ENCODE measurements around the gene ULK3. TPM values are rescaled to one million over a fixed set of nuclear protein-coding genes. Genes with fewer than 3 reads are reported as not detected.

Gene ULK3
- total and polyA plus RNA-seq, 10 of the 15 experiments (the other 5 are each of a cell fraction or from before 2014, with no cell fraction given), result 0.64 to 38.8 (median 27.1) TPM

DNA sequence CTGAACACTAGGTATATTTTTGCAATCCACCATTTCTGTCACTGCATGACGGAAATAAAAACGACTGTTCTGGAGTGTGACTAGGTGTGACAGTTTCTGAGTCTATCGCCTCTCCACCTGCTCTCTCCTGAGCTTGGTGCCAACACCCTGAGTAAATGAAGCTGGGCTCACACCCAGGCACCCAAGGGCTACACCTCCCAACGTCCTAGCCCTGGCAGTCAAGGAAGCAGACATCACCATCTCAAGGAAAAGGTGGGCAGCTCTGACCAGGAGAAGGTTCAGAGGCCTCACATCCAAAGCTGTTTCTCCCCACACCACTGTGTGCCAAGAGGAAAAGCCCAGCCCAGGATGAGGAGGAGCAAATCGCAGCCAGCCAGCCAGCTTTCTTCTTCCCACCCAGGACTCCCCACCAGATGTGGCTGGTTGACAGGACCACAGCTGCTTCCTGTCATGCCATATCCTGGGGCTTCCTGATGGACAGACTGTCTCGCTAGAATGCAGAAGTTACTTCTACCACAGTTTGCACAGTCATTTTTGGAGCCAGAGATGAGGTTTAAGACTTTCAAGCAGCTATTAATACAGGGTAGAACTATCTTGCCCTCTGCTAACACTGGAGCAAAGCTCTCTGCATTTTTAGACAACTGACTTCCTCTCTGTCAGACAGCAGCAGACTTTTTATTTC, 26.9 kb upstream of the ULK3 start (continued):
- TF ChIP-seq, protein P1, sequence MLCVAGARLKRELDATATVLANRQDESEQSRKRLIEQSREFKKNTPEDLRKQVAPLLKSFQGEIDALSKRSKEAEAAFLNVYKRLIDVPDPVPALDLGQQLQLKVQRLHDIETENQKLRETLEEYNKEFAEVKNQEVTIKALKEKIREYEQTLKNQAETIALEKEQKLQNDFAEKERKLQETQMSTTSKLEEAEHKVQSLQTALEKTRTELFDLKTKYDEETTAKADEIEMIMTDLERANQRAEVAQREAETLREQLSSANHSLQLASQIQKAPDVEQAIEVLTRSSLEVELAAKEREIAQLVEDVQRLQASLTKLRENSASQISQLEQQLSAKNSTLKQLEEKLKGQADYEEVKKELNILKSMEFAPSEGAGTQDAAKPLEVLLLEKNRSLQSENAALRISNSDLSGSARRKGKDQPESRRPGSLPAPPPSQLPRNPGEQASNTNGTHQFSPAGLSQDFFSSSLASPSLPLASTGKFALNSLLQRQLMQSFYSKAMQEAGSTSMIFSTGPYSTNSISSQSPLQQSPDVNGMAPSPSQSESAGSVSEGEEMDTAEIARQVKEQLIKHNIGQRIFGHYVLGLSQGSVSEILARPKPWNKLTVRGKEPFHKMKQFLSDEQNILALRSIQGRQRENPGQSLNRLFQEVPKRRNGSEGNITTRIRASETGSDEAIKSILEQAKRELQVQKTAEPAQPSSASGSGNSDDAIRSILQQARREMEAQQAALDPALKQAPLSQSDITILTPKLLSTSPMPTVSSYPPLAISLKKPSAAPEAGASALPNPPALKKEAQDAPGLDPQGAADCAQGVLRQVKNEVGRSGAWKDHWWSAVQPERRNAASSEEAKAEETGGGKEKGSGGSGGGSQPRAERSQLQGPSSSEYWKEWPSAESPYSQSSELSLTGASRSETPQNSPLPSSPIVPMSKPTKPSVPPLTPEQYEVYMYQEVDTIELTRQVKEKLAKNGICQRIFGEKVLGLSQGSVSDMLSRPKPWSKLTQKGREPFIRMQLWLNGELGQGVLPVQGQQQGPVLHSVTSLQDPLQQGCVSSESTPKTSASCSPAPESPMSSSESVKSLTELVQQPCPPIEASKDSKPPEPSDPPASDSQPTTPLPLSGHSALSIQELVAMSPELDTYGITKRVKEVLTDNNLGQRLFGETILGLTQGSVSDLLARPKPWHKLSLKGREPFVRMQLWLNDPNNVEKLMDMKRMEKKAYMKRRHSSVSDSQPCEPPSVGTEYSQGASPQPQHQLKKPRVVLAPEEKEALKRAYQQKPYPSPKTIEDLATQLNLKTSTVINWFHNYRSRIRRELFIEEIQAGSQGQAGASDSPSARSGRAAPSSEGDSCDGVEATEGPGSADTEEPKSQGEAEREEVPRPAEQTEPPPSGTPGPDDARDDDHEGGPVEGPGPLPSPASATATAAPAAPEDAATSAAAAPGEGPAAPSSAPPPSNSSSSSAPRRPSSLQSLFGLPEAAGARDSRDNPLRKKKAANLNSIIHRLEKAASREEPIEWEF (IDR thresholded peaks at IDR 0.05; ENCODE audit: insufficient replicate concordance, low read depth, low read length), result no peak
- TF ChIP-seq RAD51 (IDR thresholded peaks at IDR 0.05) (peak; percentile 22; the same call in 1 of the 2 replicates), EP300 (IDR thresholded peaks at IDR 0.05; ENCODE audit: borderline replicate concordance in 1 of 2, control insufficient read depth in 1 of 2, low read depth in 2 of 2, low read length in 2 of 2) (peak; percentile 59 to 95), PAX8 (IDR thresholded peaks at IDR 0.05) (no peak), FOXM1 (IDR thresholded peaks at IDR 0.05; ENCODE audit: low read depth, low read length) (peak; percentile 98), RAD21 (IDR thresholded peaks at IDR 0.05; ENCODE audit: insufficient read depth, low read depth, low read length) (0 out of 2 replicates have a peak, but pooled peaks have one; percentile 8), POU2F2 (IDR thresholded peaks at IDR 0.05; ENCODE audit: borderline replicate concordance, low read depth, low read length) (peak; percentile 85; the same call in 1 of the 3 replicates), TCF3 (IDR thresholded peaks at IDR 0.05; ENCODE audit: borderline replicate concordance, insufficient read depth, low read depth, low read length) (peak; percentile 99), HDAC6 (IDR thresholded peaks at IDR 0.05; ENCODE audit: unreplicated experiment) (no peak), IKZF1 (conservative IDR thresholded peaks at IDR 0.05) (peak; percentile 98), STAT3 (IDR thresholded peaks at IDR 0.05; ENCODE audit: low read depth, low read length) (peak; percentile 66; the same call in 1 of the 2 replicates), RBBP5 (conservative IDR thresholded peaks at IDR 0.05) (no peak), CEBPB (IDR thresholded peaks at IDR 0.05; ENCODE audit: borderline replicate concordance in 1 of 2, low read depth in 2 of 2, low read length in 2 of 2) (no peak; a peak in 1 of 4 replicates), BACH1 (IDR thresholded peaks at IDR 0.05; ENCODE audit: borderline replicate concordance) (peak; percentile 83; the same call in 1 of the 2 replicates), PML (IDR thresholded peaks at IDR 0.05; ENCODE audit: low read length) (peak; percentile 90), TAF1 (IDR thresholded peaks at IDR 0.05; ENCODE audit: borderline replicate concordance, low read depth, low read length) (peak; percentile 68; the same call in 1 of the 2 replicates), ZNF622 (IDR thresholded peaks at IDR 0.05) (no peak)
- TF ChIP-seq, protein P2, sequence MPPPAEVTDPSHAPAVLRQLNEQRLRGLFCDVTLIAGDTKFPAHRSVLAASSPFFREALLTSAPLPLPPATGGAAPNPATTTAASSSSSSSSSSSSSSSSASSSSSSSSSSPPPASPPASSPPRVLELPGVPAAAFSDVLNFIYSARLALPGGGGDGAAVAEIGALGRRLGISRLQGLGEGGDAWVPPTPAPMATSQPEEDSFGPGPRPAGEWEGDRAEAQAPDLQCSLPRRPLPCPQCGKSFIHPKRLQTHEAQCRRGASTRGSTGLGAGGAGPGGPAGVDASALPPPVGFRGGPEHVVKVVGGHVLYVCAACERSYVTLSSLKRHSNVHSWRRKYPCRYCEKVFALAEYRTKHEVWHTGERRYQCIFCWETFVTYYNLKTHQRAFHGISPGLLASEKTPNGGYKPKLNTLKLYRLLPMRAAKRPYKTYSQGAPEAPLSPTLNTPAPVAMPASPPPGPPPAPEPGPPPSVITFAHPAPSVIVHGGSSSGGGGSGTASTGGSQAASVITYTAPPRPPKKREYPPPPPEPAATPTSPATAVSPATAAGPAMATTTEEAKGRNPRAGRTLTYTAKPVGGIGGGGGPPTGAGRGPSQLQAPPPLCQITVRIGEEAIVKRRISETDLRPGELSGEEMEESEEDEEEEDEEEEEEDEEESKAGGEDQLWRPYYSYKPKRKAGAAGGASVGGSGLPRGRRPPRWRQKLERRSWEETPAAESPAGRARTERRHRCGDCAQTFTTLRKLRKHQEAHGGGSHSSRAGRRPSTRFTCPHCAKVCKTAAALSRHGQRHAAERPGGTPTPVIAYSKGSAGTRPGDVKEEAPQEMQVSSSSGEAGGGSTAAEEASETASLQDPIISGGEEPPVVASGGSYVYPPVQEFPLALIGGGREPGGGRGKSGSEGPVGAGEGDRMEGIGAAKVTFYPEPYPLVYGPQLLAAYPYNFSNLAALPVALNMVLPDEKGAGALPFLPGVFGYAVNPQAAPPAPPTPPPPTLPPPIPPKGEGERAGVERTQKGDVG (CRISPR knock-in tag; IDR thresholded peaks at IDR 0.05), result no peak
- TF ChIP-seq, protein P3, sequence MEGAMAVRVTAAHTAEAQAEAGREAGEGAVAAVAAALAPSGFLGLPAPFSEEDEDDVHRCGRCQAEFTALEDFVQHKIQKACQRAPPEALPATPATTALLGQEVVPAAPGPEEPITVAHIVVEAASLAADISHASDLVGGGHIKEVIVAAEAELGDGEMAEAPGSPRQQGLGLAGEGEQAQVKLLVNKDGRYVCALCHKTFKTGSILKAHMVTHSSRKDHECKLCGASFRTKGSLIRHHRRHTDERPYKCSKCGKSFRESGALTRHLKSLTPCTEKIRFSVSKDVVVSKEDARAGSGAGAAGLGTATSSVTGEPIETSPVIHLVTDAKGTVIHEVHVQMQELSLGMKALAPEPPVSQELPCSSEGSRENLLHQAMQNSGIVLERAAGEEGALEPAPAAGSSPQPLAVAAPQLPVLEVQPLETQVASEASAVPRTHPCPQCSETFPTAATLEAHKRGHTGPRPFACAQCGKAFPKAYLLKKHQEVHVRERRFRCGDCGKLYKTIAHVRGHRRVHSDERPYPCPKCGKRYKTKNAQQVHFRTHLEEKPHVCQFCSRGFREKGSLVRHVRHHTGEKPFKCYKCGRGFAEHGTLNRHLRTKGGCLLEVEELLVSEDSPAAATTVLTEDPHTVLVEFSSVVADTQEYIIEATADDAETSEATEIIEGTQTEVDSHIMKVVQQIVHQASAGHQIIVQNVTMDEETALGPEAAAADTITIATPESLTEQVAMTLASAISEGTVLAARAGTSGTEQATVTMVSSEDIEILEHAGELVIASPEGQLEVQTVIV (IDR thresholded peaks at IDR 0.05; ENCODE audit: borderline replicate concordance, partially characterized antibody), result no peak

Data from GM12878 (cell line).